GM12891 (cell line): ENCODE measurements around the gene NFIX.
"Not testable (repeated sequence)": the region's sequence is repeated elsewhere in the genome, so short reads cannot be mapped to it uniquely, and the experiment has no call there.

Experiments used
- POLR2A ChIP-seq: IDR thresholded peaks from 2 replicates; pipeline ENCODE4 v1.6.1; 2011; ENCODE audit warnings: low read depth, low read length, control low read depth
- POLR2AphosphoS5 ChIP-seq: IDR thresholded peaks from 2 replicates; pipeline ENCODE4 v1.6.1; 2011; ENCODE audit warnings: low read depth, low read length, control low read depth
- SPI1 ChIP-seq: IDR thresholded peaks from 2 replicates; pipeline ENCODE4 v1.6.1; 2011; ENCODE audit warnings: low read depth, low read length, control low read depth
- TAF1 ChIP-seq: IDR thresholded peaks from 2 replicates; pipeline ENCODE4 v1.6.1; 2011; ENCODE audit warnings: low read depth, low read length, control low read depth

DNA sequence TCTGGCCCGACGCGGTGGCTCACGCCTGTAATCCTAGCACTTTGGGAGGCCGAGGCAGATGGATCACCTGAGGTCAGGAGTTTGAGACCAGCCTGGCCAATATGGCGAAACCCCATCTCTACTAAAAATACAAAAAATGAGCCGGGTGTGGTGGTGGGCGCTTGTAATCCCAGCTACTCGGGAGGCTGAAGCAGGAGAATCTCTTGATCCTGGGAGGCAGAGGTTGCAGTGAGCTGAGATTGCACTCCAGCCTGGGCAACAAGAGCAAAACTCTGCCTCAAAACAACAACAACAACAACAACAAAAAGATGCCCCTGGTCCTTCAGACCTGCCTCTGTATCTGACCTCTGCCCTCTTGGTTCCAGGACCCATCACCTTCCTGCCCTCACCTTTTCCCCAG, 39.7 kb upstream of the NFIX start:
- not testable (repeated sequence) for TF ChIP-seq SPI1, TAF1, POLR2A, POLR2AphosphoS5
